H1 (cell line): ENCODE results near the gene OR51B6. TPM values are rescaled to one million over a fixed set of nuclear protein-coding genes. Genes with fewer than 3 reads are reported as not detected.

ENCODE experiments used
- CBX8 ChIP-seq: fragments of 300-800, 300-1000 bp; sonication (generic); IDR thresholded peaks from 2 replicates; pipeline ENCODE4 v1.7.1; 2016; ENCODE audit warnings: low read depth, low read length, borderline replicate concordance
- EZH2 ChIP-seq: fragments of 200-600 bp; sonication (generic); IDR thresholded peaks from 2 replicates; pipeline ENCODE4 v1.7.1; 2012; ENCODE audit warnings: low read depth, mild to moderate bottlenecking, moderate library complexity, low read length, inconsistent platforms; ENCODE audit not compliant: severe bottlenecking
- KDM5A ChIP-seq: fragments of 200-600 bp; IDR thresholded peaks from 2 replicates; pipeline ENCODE4 v1.7.1; 2012; ENCODE audit warnings: mild to moderate bottlenecking, low read length, inconsistent platforms, mixed read lengths
- POLR2A ChIP-seq, 2 experiments: IDR thresholded peaks; 1 replicate in 1 of 2; 2 replicates in 1 of 2; pipeline ENCODE4 v1.6.1; 2011; ENCODE audit warnings: low read depth in 2 of 2, low read length in 2 of 2, mild to moderate bottlenecking in 2 of 2; ENCODE audit errors: control extremely low read depth in 1 of 2
- POLR2AphosphoS5 ChIP-seq: IDR thresholded peaks from 2 replicates; pipeline ENCODE4 v1.6.1; 2011; ENCODE audit warnings: low read depth, low read length
- RAD21 ChIP-seq, 2 experiments: IDR thresholded peaks in 1 of 2; conservative IDR thresholded peaks in 1 of 2; 2 replicates each; pipeline ENCODE4 v1.6.1; 2011; ENCODE audit warnings: low read depth in 2 of 2, low read length in 2 of 2, improper control_type of control experiment in 1 of 2, inconsistent platforms in 1 of 2, mild to moderate bottlenecking in 1 of 2, moderate library complexity in 1 of 2
- SIN3A ChIP-seq, 2 experiments: IDR thresholded peaks in 1 of 2; conservative IDR thresholded peaks in 1 of 2; 2 replicates each; pipeline ENCODE4 v1.6.1; 2011 to 2012; ENCODE audit warnings: low read length in 2 of 2, improper control_type of control experiment in 1 of 2, low read depth in 1 of 2, mild to moderate bottlenecking in 1 of 2
- SIX5 ChIP-seq: IDR thresholded peaks from 2 replicates; pipeline ENCODE4 v1.6.1; 2011; ENCODE audit warnings: mild to moderate bottlenecking, low read depth, low read length
- polyA plus RNA-seq, 7 experiments: library from polyadenylated mRNA; depleted of rRNA in 3 of 7; stranded (reverse) in 5 of 7; unstranded in 2 of 7; fragments of >200 nt in 5 of 7; fragments of 200-250 nt in 2 of 7; gene quantifications; 1 replicate in 5 of 7; 2 replicates in 1 of 7; 4 replicates in 1 of 7; pipeline versions ENCODE4 v1.2.1 to v1.2.3, GENCODE V29; 2011 to 2013; ENCODE audit warnings: missing spikeins in 2 of 7, mixed read lengths in 2 of 7
- total RNA-seq: library from RNA; stranded (reverse); fragmentation: NEBNext Ultra II Directional; extraction: Animal tissue kit (Norgen Biotek cat#: 25700); gene quantifications from 2 replicates; pipeline ENCODE4 v1.2.1, GENCODE V29; 2021
- TF ChIP-seq, protein P1 (sequence below): fragments of 300-600 bp; sonication (generic); IDR thresholded peaks from 2 replicates; pipeline ENCODE4 v1.7.1; 2012; ENCODE audit warnings: low read length, moderate library complexity, mild to moderate bottlenecking, inconsistent platforms; ENCODE audit not compliant: insufficient replicate concordance
- TF ChIP-seq, protein P2 (sequence below): IDR thresholded peaks from 2 replicates; pipeline ENCODE4 v1.6.1; 2012; ENCODE audit warnings: low read length, inconsistent platforms

The OR51B6 gene
- total and polyA plus RNA-seq, 2 of the 8 experiments (the other 6 are each of a cell fraction or from before 2014, with no cell fraction given) = not detected

DNA sequence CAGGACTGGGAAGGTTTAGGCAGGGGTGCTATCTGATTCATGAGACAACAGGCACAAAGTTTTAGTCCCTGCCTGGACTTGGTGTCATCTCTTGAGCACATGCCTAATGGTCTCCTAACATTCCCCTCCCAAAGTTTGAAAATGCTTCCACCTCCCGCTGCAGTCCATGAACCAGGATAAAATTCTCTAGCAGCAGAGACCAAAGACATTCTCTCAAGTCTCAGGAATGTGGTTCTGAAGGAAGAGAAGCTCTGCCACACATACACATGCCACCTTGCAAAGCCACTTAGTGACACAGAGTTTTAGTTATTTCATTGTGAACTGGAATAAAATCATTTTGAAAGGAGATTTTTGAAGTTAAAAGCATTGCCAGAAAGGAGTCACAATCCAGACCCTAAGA, 15.5 kb downstream of the OR51B6 start (continued):
- TF ChIP-seq, protein P1, sequence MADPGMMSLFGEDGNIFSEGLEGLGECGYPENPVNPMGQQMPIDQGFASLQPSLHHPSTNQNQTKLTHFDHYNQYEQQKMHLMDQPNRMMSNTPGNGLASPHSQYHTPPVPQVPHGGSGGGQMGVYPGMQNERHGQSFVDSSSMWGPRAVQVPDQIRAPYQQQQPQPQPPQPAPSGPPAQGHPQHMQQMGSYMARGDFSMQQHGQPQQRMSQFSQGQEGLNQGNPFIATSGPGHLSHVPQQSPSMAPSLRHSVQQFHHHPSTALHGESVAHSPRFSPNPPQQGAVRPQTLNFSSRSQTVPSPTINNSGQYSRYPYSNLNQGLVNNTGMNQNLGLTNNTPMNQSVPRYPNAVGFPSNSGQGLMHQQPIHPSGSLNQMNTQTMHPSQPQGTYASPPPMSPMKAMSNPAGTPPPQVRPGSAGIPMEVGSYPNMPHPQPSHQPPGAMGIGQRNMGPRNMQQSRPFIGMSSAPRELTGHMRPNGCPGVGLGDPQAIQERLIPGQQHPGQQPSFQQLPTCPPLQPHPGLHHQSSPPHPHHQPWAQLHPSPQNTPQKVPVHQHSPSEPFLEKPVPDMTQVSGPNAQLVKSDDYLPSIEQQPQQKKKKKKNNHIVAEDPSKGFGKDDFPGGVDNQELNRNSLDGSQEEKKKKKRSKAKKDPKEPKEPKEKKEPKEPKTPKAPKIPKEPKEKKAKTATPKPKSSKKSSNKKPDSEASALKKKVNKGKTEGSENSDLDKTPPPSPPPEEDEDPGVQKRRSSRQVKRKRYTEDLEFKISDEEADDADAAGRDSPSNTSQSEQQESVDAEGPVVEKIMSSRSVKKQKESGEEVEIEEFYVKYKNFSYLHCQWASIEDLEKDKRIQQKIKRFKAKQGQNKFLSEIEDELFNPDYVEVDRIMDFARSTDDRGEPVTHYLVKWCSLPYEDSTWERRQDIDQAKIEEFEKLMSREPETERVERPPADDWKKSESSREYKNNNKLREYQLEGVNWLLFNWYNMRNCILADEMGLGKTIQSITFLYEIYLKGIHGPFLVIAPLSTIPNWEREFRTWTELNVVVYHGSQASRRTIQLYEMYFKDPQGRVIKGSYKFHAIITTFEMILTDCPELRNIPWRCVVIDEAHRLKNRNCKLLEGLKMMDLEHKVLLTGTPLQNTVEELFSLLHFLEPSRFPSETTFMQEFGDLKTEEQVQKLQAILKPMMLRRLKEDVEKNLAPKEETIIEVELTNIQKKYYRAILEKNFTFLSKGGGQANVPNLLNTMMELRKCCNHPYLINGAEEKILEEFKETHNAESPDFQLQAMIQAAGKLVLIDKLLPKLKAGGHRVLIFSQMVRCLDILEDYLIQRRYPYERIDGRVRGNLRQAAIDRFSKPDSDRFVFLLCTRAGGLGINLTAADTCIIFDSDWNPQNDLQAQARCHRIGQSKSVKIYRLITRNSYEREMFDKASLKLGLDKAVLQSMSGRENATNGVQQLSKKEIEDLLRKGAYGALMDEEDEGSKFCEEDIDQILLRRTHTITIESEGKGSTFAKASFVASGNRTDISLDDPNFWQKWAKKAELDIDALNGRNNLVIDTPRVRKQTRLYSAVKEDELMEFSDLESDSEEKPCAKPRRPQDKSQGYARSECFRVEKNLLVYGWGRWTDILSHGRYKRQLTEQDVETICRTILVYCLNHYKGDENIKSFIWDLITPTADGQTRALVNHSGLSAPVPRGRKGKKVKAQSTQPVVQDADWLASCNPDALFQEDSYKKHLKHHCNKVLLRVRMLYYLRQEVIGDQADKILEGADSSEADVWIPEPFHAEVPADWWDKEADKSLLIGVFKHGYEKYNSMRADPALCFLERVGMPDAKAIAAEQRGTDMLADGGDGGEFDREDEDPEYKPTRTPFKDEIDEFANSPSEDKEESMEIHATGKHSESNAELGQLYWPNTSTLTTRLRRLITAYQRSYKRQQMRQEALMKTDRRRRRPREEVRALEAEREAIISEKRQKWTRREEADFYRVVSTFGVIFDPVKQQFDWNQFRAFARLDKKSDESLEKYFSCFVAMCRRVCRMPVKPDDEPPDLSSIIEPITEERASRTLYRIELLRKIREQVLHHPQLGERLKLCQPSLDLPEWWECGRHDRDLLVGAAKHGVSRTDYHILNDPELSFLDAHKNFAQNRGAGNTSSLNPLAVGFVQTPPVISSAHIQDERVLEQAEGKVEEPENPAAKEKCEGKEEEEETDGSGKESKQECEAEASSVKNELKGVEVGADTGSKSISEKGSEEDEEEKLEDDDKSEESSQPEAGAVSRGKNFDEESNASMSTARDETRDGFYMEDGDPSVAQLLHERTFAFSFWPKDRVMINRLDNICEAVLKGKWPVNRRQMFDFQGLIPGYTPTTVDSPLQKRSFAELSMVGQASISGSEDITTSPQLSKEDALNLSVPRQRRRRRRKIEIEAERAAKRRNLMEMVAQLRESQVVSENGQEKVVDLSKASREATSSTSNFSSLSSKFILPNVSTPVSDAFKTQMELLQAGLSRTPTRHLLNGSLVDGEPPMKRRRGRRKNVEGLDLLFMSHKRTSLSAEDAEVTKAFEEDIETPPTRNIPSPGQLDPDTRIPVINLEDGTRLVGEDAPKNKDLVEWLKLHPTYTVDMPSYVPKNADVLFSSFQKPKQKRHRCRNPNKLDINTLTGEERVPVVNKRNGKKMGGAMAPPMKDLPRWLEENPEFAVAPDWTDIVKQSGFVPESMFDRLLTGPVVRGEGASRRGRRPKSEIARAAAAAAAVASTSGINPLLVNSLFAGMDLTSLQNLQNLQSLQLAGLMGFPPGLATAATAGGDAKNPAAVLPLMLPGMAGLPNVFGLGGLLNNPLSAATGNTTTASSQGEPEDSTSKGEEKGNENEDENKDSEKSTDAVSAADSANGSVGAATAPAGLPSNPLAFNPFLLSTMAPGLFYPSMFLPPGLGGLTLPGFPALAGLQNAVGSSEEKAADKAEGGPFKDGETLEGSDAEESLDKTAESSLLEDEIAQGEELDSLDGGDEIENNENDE = no peak
- TF ChIP-seq SIX5 (no peak), SIN3A (conservative IDR thresholded peaks at IDR 0.05 in 1 of 2, IDR thresholded peaks at IDR 0.05 in 1 of 2; ENCODE audit: low read depth in 1 of 2, low read length in 2 of 2) (no peak), RAD21 (IDR thresholded peaks at IDR 0.05 in 1 of 2, conservative IDR thresholded peaks at IDR 0.05 in 1 of 2; ENCODE audit: low read depth in 2 of 2, low read length in 2 of 2) (no peak), KDM5A (no peak), CBX8 (no peak), EZH2 (no peak), POLR2A (IDR thresholded peaks at IDR 0.05; ENCODE audit: control extremely low read depth in 1 of 2, low read depth in 2 of 2, low read length in 2 of 2) (no peak), POLR2AphosphoS5 (no peak)
- TF ChIP-seq, protein P2, sequence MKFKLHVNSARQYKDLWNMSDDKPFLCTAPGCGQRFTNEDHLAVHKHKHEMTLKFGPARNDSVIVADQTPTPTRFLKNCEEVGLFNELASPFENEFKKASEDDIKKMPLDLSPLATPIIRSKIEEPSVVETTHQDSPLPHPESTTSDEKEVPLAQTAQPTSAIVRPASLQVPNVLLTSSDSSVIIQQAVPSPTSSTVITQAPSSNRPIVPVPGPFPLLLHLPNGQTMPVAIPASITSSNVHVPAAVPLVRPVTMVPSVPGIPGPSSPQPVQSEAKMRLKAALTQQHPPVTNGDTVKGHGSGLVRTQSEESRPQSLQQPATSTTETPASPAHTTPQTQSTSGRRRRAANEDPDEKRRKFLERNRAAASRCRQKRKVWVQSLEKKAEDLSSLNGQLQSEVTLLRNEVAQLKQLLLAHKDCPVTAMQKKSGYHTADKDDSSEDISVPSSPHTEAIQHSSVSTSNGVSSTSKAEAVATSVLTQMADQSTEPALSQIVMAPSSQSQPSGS = no peak
